H9 (cell line): ENCODE data around the gene ELK1. TPM values are rescaled to one million over a fixed set of nuclear protein-coding genes. Genes with fewer than 3 reads are reported as not detected.

ENCODE experiments used
- DNase-seq: peaks from one replicate; pipeline ENCODE4 v3.0.0-alpha.2; 2017
- H2AFZ ChIP-seq: one replicate; pipeline ENCODE4 v1.6.1; 2013; ENCODE audit warnings: mild to moderate bottlenecking, low read length, control low read depth, moderate library complexity
- H2AK5ac ChIP-seq: 2 replicates; pipeline ENCODE4 v1.6.1; 2013; ENCODE audit warnings: low read length, control low read depth, mixed read lengths; ENCODE audit not compliant: insufficient read length
- H2BK120ac ChIP-seq: one replicate; pipeline ENCODE4 v1.6.1; 2013; ENCODE audit warnings: low read depth, mild to moderate bottlenecking, low read length, control low read depth, inconsistent platforms; ENCODE audit not compliant: poor library complexity, severe bottlenecking
- H2BK12ac ChIP-seq: 2 replicates; pipeline ENCODE4 v1.6.1; 2013; ENCODE audit warnings: low read length, control low read depth, mixed read lengths, low read depth; ENCODE audit not compliant: insufficient read length
- H2BK15ac ChIP-seq: 2 replicates; pipeline ENCODE4 v1.6.1; 2013; ENCODE audit warnings: low read depth, low read length, control low read depth
- H2BK20ac ChIP-seq: one replicate; pipeline ENCODE4 v1.6.1; 2013; ENCODE audit warnings: low read depth, mild to moderate bottlenecking, low read length, control low read depth, inconsistent platforms; ENCODE audit not compliant: poor library complexity, severe bottlenecking
- H2BK5ac ChIP-seq: 2 replicates; pipeline ENCODE4 v1.6.1; 2013; ENCODE audit warnings: low read length, control low read depth, mixed read lengths; ENCODE audit not compliant: insufficient read length
- H3K14ac ChIP-seq: 2 replicates; pipeline ENCODE4 v1.6.1; 2013; ENCODE audit warnings: low read length, control low read depth; ENCODE audit not compliant: insufficient read depth
- H3K18ac ChIP-seq: 2 replicates; pipeline ENCODE4 v1.6.1; 2013; ENCODE audit warnings: low read depth, mild to moderate bottlenecking, mixed read lengths, low read length, control low read depth; ENCODE audit not compliant: insufficient read length
- H3K23ac ChIP-seq: 2 replicates; pipeline ENCODE4 v1.6.1; 2013; ENCODE audit warnings: low read length, control low read depth, mixed read lengths, low read depth; ENCODE audit not compliant: insufficient read length
- H3K23me2 ChIP-seq: 2 replicates; pipeline ENCODE4 v1.6.1; 2013; ENCODE audit warnings: low read depth, mild to moderate bottlenecking, mixed read lengths, low read length, control low read depth; ENCODE audit not compliant: insufficient read length, poor library complexity, severe bottlenecking
- H3K27ac ChIP-seq: 2 replicates; pipeline ENCODE4 v1.5.1; 2013; ENCODE audit warnings: low read length, control low read depth, mixed read lengths, low read depth; ENCODE audit not compliant: insufficient read length
- H3K27me3 ChIP-seq: 2 replicates; pipeline ENCODE4 v1.6.1; 2013; ENCODE audit warnings: low read length, control low read depth, inconsistent platforms; ENCODE audit not compliant: insufficient read depth
- H3K4ac ChIP-seq: 2 replicates; pipeline ENCODE4 v1.6.1; 2013; ENCODE audit warnings: low read depth, mild to moderate bottlenecking, control low read depth, inconsistent platforms, low read length, moderate library complexity
- H3K4me1 ChIP-seq: 2 replicates; pipeline ENCODE4 v1.6.1; 2013; ENCODE audit warnings: low read length, control low read depth, inconsistent platforms; ENCODE audit not compliant: insufficient read depth
- H3K4me2 ChIP-seq: 2 replicates; pipeline ENCODE4 v1.6.1; 2013; ENCODE audit warnings: low read length, control low read depth, mixed read lengths; ENCODE audit not compliant: insufficient read length, insufficient read depth
- H3K56ac ChIP-seq: 2 replicates; pipeline ENCODE4 v1.6.1; 2013; ENCODE audit warnings: low read depth, mild to moderate bottlenecking, mixed read lengths, low read length, control low read depth; ENCODE audit not compliant: insufficient read length
- H3K79me1 ChIP-seq: 2 replicates; pipeline ENCODE4 v1.6.1; 2013; ENCODE audit warnings: low read depth, mild to moderate bottlenecking, moderate library complexity, low read length, control low read depth, inconsistent platforms; ENCODE audit not compliant: insufficient read depth, poor library complexity, severe bottlenecking
- H3K79me2 ChIP-seq: 2 replicates; pipeline ENCODE4 v1.6.1; 2013; ENCODE audit warnings: low read length, control low read depth, inconsistent platforms; ENCODE audit not compliant: insufficient read depth
- H3K9ac ChIP-seq: 2 replicates; pipeline ENCODE4 v1.6.1; 2013; ENCODE audit warnings: low read length, control low read depth, mixed read lengths; ENCODE audit not compliant: insufficient read length; ENCODE audit errors: extremely low read depth
- H3K9me3 ChIP-seq: one replicate; pipeline ENCODE4 v1.6.1; 2013; ENCODE audit warnings: low read depth, low read length, inconsistent platforms; ENCODE audit not compliant: control insufficient read depth
- H3T11ph ChIP-seq: one replicate; pipeline ENCODE4 v1.6.1; 2013; ENCODE audit warnings: mild to moderate bottlenecking, low read length, control low read depth, inconsistent platforms
- H4K20me1 ChIP-seq: one replicate; pipeline ENCODE4 v1.6.1; 2013; ENCODE audit not compliant: control insufficient read depth, insufficient read length, insufficient read depth
- H4K5ac ChIP-seq: 2 replicates; pipeline ENCODE4 v1.6.1; 2013; ENCODE audit warnings: low read depth, mild to moderate bottlenecking, mixed read lengths, low read length, control low read depth; ENCODE audit not compliant: insufficient read length
- H4K8ac ChIP-seq: replicated peaks from 2 replicates; pipeline ENCODE4 v1.6.1; 2013; ENCODE audit warnings: low read length, control low read depth, mixed read lengths, low read depth; ENCODE audit not compliant: insufficient read length
- H4K91ac ChIP-seq: 2 replicates; pipeline ENCODE4 v1.6.1; 2013; ENCODE audit warnings: low read depth, mild to moderate bottlenecking, moderate library complexity, mixed read lengths, low read length, control low read depth; ENCODE audit not compliant: insufficient read length
- H3K27ac Mint-ChIP-seq, 3 experiments: 2 replicates in 2 of 3; 3 replicates in 1 of 3; pipeline ENCODE4 v1.8.0; 2020 to 2021; ENCODE audit warnings: mixed read lengths in 3 of 3, mild to moderate bottlenecking in 1 of 3, moderate library complexity in 1 of 3
- H3K27me3 Mint-ChIP-seq: 2 replicates; pipeline ENCODE4 v1.8.0; 2021; ENCODE audit warnings: low read depth, mild to moderate bottlenecking, moderate library complexity, mixed read lengths
- H3K36me3 Mint-ChIP-seq, 3 experiments: 2 replicates in 2 of 3; 3 replicates in 1 of 3; pipeline ENCODE4 v1.8.0; 2020 to 2021; ENCODE audit warnings: low read depth in 3 of 3, mixed read lengths in 3 of 3; ENCODE audit not compliant: insufficient read depth in 1 of 3
- H3K4me1 Mint-ChIP-seq, 2 experiments: 2 replicates each; pipeline ENCODE4 v1.8.0; 2020; ENCODE audit warnings: mixed read lengths in 2 of 2
- H3K4me3 Mint-ChIP-seq, 2 experiments: 2 replicates in 1 of 2; 3 replicates in 1 of 2; pipeline ENCODE4 v1.8.0; 2020 to 2021; ENCODE audit warnings: mild to moderate bottlenecking in 2 of 2, mixed read lengths in 2 of 2, moderate library complexity in 1 of 2
- H3K9me3 Mint-ChIP-seq, 2 experiments: 2 replicates in 1 of 2; 3 replicates in 1 of 2; pipeline ENCODE4 v1.8.0; 2020; ENCODE audit warnings: mild to moderate bottlenecking in 2 of 2, mixed read lengths in 2 of 2, moderate library complexity in 1 of 2
- CTCF ChIP-seq: fragments of 200-600 bp; sonication (generic); conservative IDR thresholded peaks from 3 replicates; pipeline ENCODE4 v1.8.0; 2021; ENCODE audit warnings: antibody characterized with exemption, mild to moderate bottlenecking
- WGBS: extraction: QIAGEN DNeasy Blood & Tissue Kit; methylation state at CpG from one replicate; pipeline ENCODE4 v1.1.7; 2013; ENCODE audit warnings: missing lambda C conversion rate, low lambda C conversion rate, mixed read lengths; ENCODE audit not compliant: insufficient read length; ENCODE audit errors: extremely low coverage; 5-methylcytosine and 5-hydroxymethylcytosine counted together
- total RNA-seq: library from RNA; stranded (reverse); gene quantifications from 2 replicates; pipeline ENCODE4 v1.2.1, GENCODE V29; 2021

ELK1 gene
- total RNA-seq, 1 experiment from 2014 or later = 49.8 TPM

GRCh38 chrX:47611489-47611888, 38.9 kb downstream of the ELK1 start:
- no peak overlapping the region for H2BK15ac ChIP-seq
- H3K9me3 Mint-ChIP-seq = peaks cover 79 to 83% of the 10 kb centered on the region in 2 experiments
- H4K8ac ChIP-seq = no peak overlapping the region
- no peaks in the 10 kb centered on the region for H3K23me2 ChIP-seq
- no peak overlapping the region for H3K4ac ChIP-seq
- H3K18ac ChIP-seq = no peak overlapping the region
- peaks cover 5 to 19% (median 9%) of the 10 kb centered on the region in 3 experiments for H3K36me3 Mint-ChIP-seq
- no peak overlapping the region for H2AFZ ChIP-seq
- no peak overlapping the region for H3K4me3 Mint-ChIP-seq
- no peak overlapping the region for H3K27ac Mint-ChIP-seq
- no peaks in the 10 kb centered on the region for H3K27me3 ChIP-seq
- no peak overlapping the region for H2BK20ac ChIP-seq
- H4K5ac ChIP-seq = no peak overlapping the region
- H3K27ac ChIP-seq = no peak overlapping the region
- H3K79me1 ChIP-seq = no peaks in the 10 kb centered on the region
- DNase-seq = no peak
- no peak overlapping the region for H3K23ac ChIP-seq
- no peak overlapping the region for H3K4me2 ChIP-seq
- TF ChIP-seq CTCF = no peak
- no peak overlapping the region for H4K91ac ChIP-seq
- H2BK12ac ChIP-seq = no peak overlapping the region
- H2BK120ac ChIP-seq = no peak overlapping the region
- H2AK5ac ChIP-seq = no peak overlapping the region
- no peak overlapping the region for H3K56ac ChIP-seq
- H3K27me3 Mint-ChIP-seq = no peaks in the 10 kb centered on the region; the same call in 1 of the 2 replicates
- H4K20me1 ChIP-seq = no peaks in the 10 kb centered on the region
- peaks cover 42% of the 10 kb centered on the region for H3K9me3 ChIP-seq
- WGBS = no CpG with 5 or more reads among the region's 2 CpGs
- no peak overlapping the region for H3K14ac ChIP-seq
- H3K9ac ChIP-seq = no peak overlapping the region
- H3K4me1 ChIP-seq = no peaks in the 10 kb centered on the region; the same call in 1 of the 2 replicates
- no peak overlapping the region for H2BK5ac ChIP-seq
- peaks cover 11 to 26% of the 10 kb centered on the region in 2 experiments for H3K4me1 Mint-ChIP-seq
- no peak overlapping the region for H3T11ph ChIP-seq
- no peaks in the 10 kb centered on the region for H3K79me2 ChIP-seq
